Duodenal mucosa (tissue), 2 donors: ENCODE results near the gene ROBO1.

Experiments
- H3K27ac ChIP-seq: one replicate; pipeline ENCODE4 v1.7.0; 2013; ENCODE audit warnings: low read depth, low read length
- H3K27me3 ChIP-seq, 2 donors: one replicate each; pipeline ENCODE4 v1.7.0; 2013; ENCODE audit warnings: low read length in 2 of 2, control low read depth in 1 of 2; ENCODE audit not compliant: insufficient read depth in 2 of 2, control insufficient read depth in 1 of 2
- H3K36me3 ChIP-seq, 2 donors: one replicate each; pipeline ENCODE4 v1.7.0; 2013; ENCODE audit warnings: low read length in 2 of 2, control low read depth in 1 of 2; ENCODE audit not compliant: insufficient read depth in 2 of 2, control insufficient read depth in 1 of 2
- H3K4me1 ChIP-seq, 2 donors: one replicate each; pipeline ENCODE4 v1.7.0; 2013; ENCODE audit warnings: low read length in 2 of 2, control low read depth in 1 of 2; ENCODE audit not compliant: insufficient read depth in 2 of 2, control insufficient read depth in 1 of 2
- H3K4me3 ChIP-seq, 2 donors: one replicate each; pipeline ENCODE4 v1.7.0; 2013; ENCODE audit warnings: low read length in 2 of 2, low read depth in 1 of 2
- H3K9ac ChIP-seq, 2 donors: one replicate each; pipeline ENCODE4 v1.7.0; 2013; ENCODE audit warnings: low read length in 2 of 2, low read depth in 1 of 2
- H3K9me3 ChIP-seq, 2 donors: one replicate each; pipeline ENCODE4 v1.7.0; 2013; ENCODE audit warnings: low read length in 2 of 2, control low read depth in 1 of 2; ENCODE audit not compliant: control insufficient read depth in 1 of 2

ROBO1 gene

GRCh38 chr3:79247725-79248043 is 520.1 kb downstream of the ROBO1 start:
- H3K4me1 ChIP-seq = no peaks in the 10 kb centered on the region
- no peaks in the 10 kb centered on the region for H3K27me3 ChIP-seq
- no peaks in the 10 kb centered on the region for H3K36me3 ChIP-seq
- H3K4me3 ChIP-seq = no peak overlapping the region
- H3K9me3 ChIP-seq = no peaks in the 10 kb centered on the region
- no peak overlapping the region for H3K27ac ChIP-seq
- H3K9ac ChIP-seq = no peak overlapping the region

GRCh38 chr3:79246875-79247724 is 520.7 kb downstream of the ROBO1 start:
- Histone ChIP-seq H3K27me3 (no peaks in the 10 kb centered on the region), H3K9me3 (no peaks in the 10 kb centered on the region), H3K9ac (no peak overlapping the region), H3K36me3 (no peaks in the 10 kb centered on the region), H3K27ac (no peak overlapping the region), H3K4me3 (no peak overlapping the region), H3K4me1 (no peaks in the 10 kb centered on the region)

- no peaks in the 10 kb centered on the region for H3K27me3 ChIP-seq
- no peak overlapping the region for H3K27ac ChIP-seq
- H3K4me3 ChIP-seq = no peak overlapping the region
- no peaks in the 10 kb centered on the region for H3K4me1 ChIP-seq
- H3K9me3 ChIP-seq = peaks cover 0 to 3% of the 10 kb centered on the region in 2 donors
- H3K36me3 ChIP-seq = no peaks in the 10 kb centered on the region
- no peak overlapping the region for H3K9ac ChIP-seq
Observed at GRCh38 chr3:79245284-79246138, 522.3 kb downstream of the ROBO1 start.

GRCh38 chr3:79236496-79236895 is 531.3 kb downstream of the ROBO1 start:
- Histone ChIP-seq H3K36me3 (no peaks in the 10 kb centered on the region), H3K9me3 (no peaks in the 10 kb centered on the region), H3K27me3 (no peaks in the 10 kb centered on the region), H3K4me1 (no peaks in the 10 kb centered on the region), H3K27ac (no peak overlapping the region), H3K4me3 (no peak overlapping the region), H3K9ac (no peak overlapping the region)

GRCh38 chr3:79233431-79234060 is 534.3 kb downstream of the ROBO1 start:
- Histone ChIP-seq H3K27me3 (no peaks in the 10 kb centered on the region), H3K36me3 (no peaks in the 10 kb centered on the region), H3K4me3 (no peak overlapping the region), H3K9ac (no peak overlapping the region), H3K9me3 (no peaks in the 10 kb centered on the region), H3K4me1 (peaks cover 0 to under 1% of the 10 kb centered on the region in 2 donors), H3K27ac (no peak overlapping the region)

- Histone ChIP-seq H3K36me3 (no peaks in the 10 kb centered on the region), H3K9me3 (no peaks in the 10 kb centered on the region), H3K9ac (no peak overlapping the region), H3K4me3 (no peak overlapping the region), H3K4me1 (peaks cover 0 to 7% of the 10 kb centered on the region in 2 donors), H3K27ac (no peak overlapping the region), H3K27me3 (no peaks in the 10 kb centered on the region)
Observed at GRCh38 chr3:79230266-79230665, 537.5 kb downstream of the ROBO1 start.

- no peaks in the 10 kb centered on the region for H3K9me3 ChIP-seq
- H3K9ac ChIP-seq = no peak overlapping the region
- H3K27me3 ChIP-seq = no peaks in the 10 kb centered on the region
- no peak overlapping the region for H3K27ac ChIP-seq
- H3K4me1 ChIP-seq = no peaks in the 10 kb centered on the region
- H3K36me3 ChIP-seq = no peaks in the 10 kb centered on the region
- H3K4me3 ChIP-seq = no peak overlapping the region
Observed at GRCh38 chr3:79217096-79217495, 550.7 kb downstream of the ROBO1 start.

GRCh38 chr3:79215286-79215685 is 552.5 kb downstream of the ROBO1 start:
- Histone ChIP-seq H3K36me3 (no peaks in the 10 kb centered on the region), H3K9me3 (no peaks in the 10 kb centered on the region), H3K27me3 (no peaks in the 10 kb centered on the region), H3K4me1 (no peaks in the 10 kb centered on the region), H3K4me3 (no peak overlapping the region), H3K27ac (no peak overlapping the region), H3K9ac (no peak overlapping the region)

- no peak overlapping the region for H3K27ac ChIP-seq
- H3K36me3 ChIP-seq = no peaks in the 10 kb centered on the region
- H3K27me3 ChIP-seq = no peaks in the 10 kb centered on the region
- H3K4me3 ChIP-seq = no peak overlapping the region
- no peak overlapping the region for H3K9ac ChIP-seq
- H3K4me1 ChIP-seq = no peaks in the 10 kb centered on the region
- no peaks in the 10 kb centered on the region for H3K9me3 ChIP-seq
Observed at GRCh38 chr3:79211586-79212359, 556.0 kb downstream of the ROBO1 start.
